K562 (cell line): ENCODE measurements around the gene SOS2. TPM values are rescaled to one million over a fixed set of nuclear protein-coding genes. Genes with fewer than 3 reads are reported as not detected.

Source experiments
- ATAC-seq: fragments of 200-7000 bp; cut with Tn5 transposase; 3 replicates; pipeline ENCODE4 v1.9.1; 2020; ENCODE audit warnings: moderate library complexity
- BruUV-seq: library from RNA; stranded (reverse); fragments of 400-500 nt; replicated peaks from 2 replicates; lab custom pipeline; 2021; lab: Mats Ljungman, UMichigan
- CTCF ChIA-PET: fragments of 300-600 bp; formaldehyde crosslinking; extraction: SDS; loops from one replicate; lab custom pipeline; 2021; ENCODE audit warnings: low intra/inter-chr PET ratio; lab: Yijun Ruan, JAX
- POLR2A ChIA-PET: fragments of 300-600, 350-650 bp; sonication (Branson Sonifier 250); formaldehyde crosslinking; extraction: SDS; loops from one replicate; lab custom pipeline; 2021; ENCODE audit warnings: antibody characterized with exemption, inconsistent platforms; lab: Yijun Ruan, JAX
- DNase-seq, 4 experiments: peaks; one replicate each; pipeline versions ENCODE4 v3.0.0 to v3.0.0-alpha.2; 2011 to 2018; ENCODE audit warnings: low spot score in 3 of 4, mixed read lengths in 3 of 4; ENCODE audit errors: extremely low read depth in 1 of 4
- FAIRE-seq: peaks from 2 replicates; lab custom pipeline; 2011; peaks lifted over from hg19 to GRCh38; lab: Jason Lieb, UNC
- H2AFZ ChIP-seq: 2 replicates; pipeline ENCODE4 v1.6.0; 2011; ENCODE audit warnings: low read depth, low read length, control low read depth, inconsistent platforms
- H3K27ac ChIP-seq: fragments of 200-600 bp; 3 replicates; pipeline ENCODE4 v1.8.0; 2011; ENCODE audit warnings: low read depth, mild to moderate bottlenecking, control low read depth, inconsistent platforms, low read length, moderate library complexity, mixed read lengths; ENCODE audit errors: extremely low read depth
- H3K27me3 ChIP-seq, 2 experiments: fragments of 300-600 bp in 1 of 2; 2 replicates in 1 of 2; 3 replicates in 1 of 2; pipeline versions ENCODE4 v1.6.0 to v1.8.0; 2011; ENCODE audit warnings: inconsistent platforms in 2 of 2, low read length in 2 of 2, mild to moderate bottlenecking in 1 of 2, mixed read lengths in 1 of 2, moderate library complexity in 1 of 2; ENCODE audit not compliant: control insufficient read depth in 2 of 2, insufficient read depth in 2 of 2
- H3K36me3 ChIP-seq: fragments of 300-600 bp; 3 replicates; pipeline ENCODE4 v1.8.0; 2011; ENCODE audit warnings: mild to moderate bottlenecking, low read length, inconsistent platforms; ENCODE audit not compliant: control insufficient read depth, insufficient read depth
- H3K4me1 ChIP-seq, 2 experiments: fragments of 200-600 bp in 1 of 2; replicated peaks in 1 of 2; 2 replicates in 1 of 2; 3 replicates in 1 of 2; pipeline versions ENCODE4 v1.5.1 to v1.8.0; 2011; ENCODE audit warnings: inconsistent platforms in 2 of 2, low read length in 2 of 2, mild to moderate bottlenecking in 1 of 2, mixed read lengths in 1 of 2, moderate library complexity in 1 of 2; ENCODE audit not compliant: control insufficient read depth in 2 of 2, insufficient read depth in 2 of 2
- H3K4me2 ChIP-seq: 2 replicates; pipeline ENCODE4 v1.6.1; 2011; ENCODE audit warnings: low read length, control low read depth, inconsistent platforms, mixed read lengths; ENCODE audit not compliant: insufficient read depth
- H3K4me3 ChIP-seq: fragments of 200-600 bp; sonication (generic), shearing (Covaris generic); 2 replicates; pipeline ENCODE4 v1.5.1; 2016; ENCODE audit warnings: control low read depth, inconsistent platforms
- H3K79me2 ChIP-seq: fragments of 200-600 bp; 3 replicates; pipeline ENCODE4 v1.8.0; 2011; ENCODE audit warnings: low read length, inconsistent platforms; ENCODE audit not compliant: control insufficient read depth, insufficient read depth
- H3K9ac ChIP-seq, 2 experiments: 2 replicates each; pipeline versions ENCODE4 v1.6.0 to v1.6.1; 2011; ENCODE audit warnings: low read depth in 2 of 2, low read length in 2 of 2, control low read depth in 1 of 2, inconsistent platforms in 1 of 2, mild to moderate bottlenecking in 1 of 2, mixed read lengths in 1 of 2; ENCODE audit not compliant: insufficient read depth in 1 of 2
- H3K9me1 ChIP-seq: one replicate; pipeline ENCODE4 v1.6.0; 2011; ENCODE audit warnings: inconsistent platforms, mild to moderate bottlenecking, low read length, moderate library complexity; ENCODE audit not compliant: control insufficient read depth, insufficient read depth
- H3K9me3 ChIP-seq: replicated peaks from 2 replicates; pipeline ENCODE4 v1.5.1; 2011; ENCODE audit warnings: low read depth, low read length, inconsistent platforms; ENCODE audit not compliant: control insufficient read depth, insufficient read depth
- H4K20me1 ChIP-seq: replicated peaks from 2 replicates; pipeline ENCODE4 v1.6.1; 2011; ENCODE audit warnings: low read length, inconsistent platforms, mixed read lengths; ENCODE audit not compliant: control insufficient read depth, insufficient read depth
- CBX8 ChIP-seq: fragments of 200-600 bp; sonication (generic); IDR thresholded peaks from 2 replicates; pipeline ENCODE4 v1.6.1; 2012; ENCODE audit warnings: borderline replicate concordance, mixed run types, low read depth, mild to moderate bottlenecking, moderate library complexity, mixed read lengths, low read length, control low read depth, inconsistent platforms; ENCODE audit not compliant: poor library complexity, severe bottlenecking; ENCODE audit errors: extremely low read depth
- ELF2 ChIP-seq: fragments of 250-450 bp; sonication (Bioruptor Pico); IDR thresholded peaks from 2 replicates; pipeline ENCODE4 v1.5.0; 2021; ENCODE audit warnings: mild to moderate bottlenecking
- ETV1 ChIP-seq: fragments of 450-650 bp; conservative IDR thresholded peaks from 2 replicates; pipeline ENCODE4 v1.6.1; 2016; ENCODE audit warnings: missing genetic modification characterization, control low read depth, low read depth, missing compliant biosample characterization
- GABPB1 ChIP-seq: sonication (generic); formaldehyde crosslinking; IDR thresholded peaks from 2 replicates; pipeline ENCODE4 v1.8.0; 2022; ENCODE audit warnings: mild to moderate bottlenecking, missing genetic modification reagents
- MYC ChIP-seq, 2 experiments: fragments of 250-450 bp in 1 of 2; sonication (Bioruptor Pico) in 1 of 2; IDR thresholded peaks; 2 replicates each; pipeline versions ENCODE4 v1.5.1 to v1.6.1; 2012 to 2021; ENCODE audit warnings: low read depth in 2 of 2, borderline replicate concordance in 1 of 2, improper control_type of control experiment in 1 of 2, low read length in 1 of 2, mild to moderate bottlenecking in 1 of 2, moderate library complexity in 1 of 2
- PML ChIP-seq: IDR thresholded peaks from 2 replicates; pipeline ENCODE4 v1.6.1; 2012; ENCODE audit warnings: low read length, inconsistent platforms
- RCOR1 ChIP-seq, 2 experiments: IDR thresholded peaks; 2 replicates each; pipeline ENCODE4 v1.6.1; 2012; ENCODE audit warnings: low read depth in 2 of 2, low read length in 2 of 2, borderline replicate concordance in 1 of 2, improper control_type of control experiment in 1 of 2
- ZNF175 ChIP-seq: fragments of 200-800 bp; sonication (Bioruptor generic); IDR thresholded peaks from 2 replicates; pipeline ENCODE4 v1.6.1; 2016; ENCODE audit warnings: low read depth, mild to moderate bottlenecking, missing genetic modification characterization, missing compliant biosample characterization
- ZNF184 ChIP-seq: sonication (generic); formaldehyde crosslinking; IDR thresholded peaks from 2 replicates; pipeline ENCODE4 v1.5.0; 2020; ENCODE audit warnings: missing genetic modification reagents
- ZNF551 ChIP-seq: fragments of 250-450 bp; sonication (Bioruptor Pico); IDR thresholded peaks from 2 replicates; pipeline ENCODE4 v1.5.0; 2021; ENCODE audit warnings: mild to moderate bottlenecking, moderate library complexity
- ZNF586 ChIP-seq: fragments of 450-650 bp; formaldehyde crosslinking; conservative IDR thresholded peaks from 2 replicates; pipeline ENCODE4 v1.4.0; 2020; ENCODE audit warnings: mild to moderate bottlenecking, moderate library complexity
- WGBS: fragments of 100-300 bp; shearing (Covaris generic); methylation state at CpG from one replicate; pipeline ENCODE4 v1.1.6; 2016; ENCODE audit warnings: low coverage, mixed read lengths; ENCODE audit not compliant: insufficient coverage; ENCODE audit errors: missing lambda C conversion rate; 5-methylcytosine and 5-hydroxymethylcytosine counted together
- in situ Hi-C: fragments of 300-500 bp; cut with MboI; formaldehyde crosslinking; loops from 4 replicates; pipeline ENCODE4 v1.15.0; 2018; ENCODE audit warnings: inconsistent platforms, mixed read lengths
- intact Hi-C: fragments of 100-400 bp; cut with micrococcal nuclease; formaldehyde crosslinking; loops from 2 replicates; pipeline ENCODE4 v1.14.2; 2022
- polyA plus RNA-seq, 8 experiments: library from polyadenylated mRNA; depleted of rRNA in 4 of 8; stranded (reverse) in 5 of 8; unstranded in 3 of 8; fragments of >200 nt; fragmentation: Nextera tagmentation in 2 of 8; fragmentation: Illumina TruSeq in 1 of 8; extraction: Ambion mirVana in 2 of 8; extraction: Trizol in 1 of 8; gene quantifications; 2 replicates each; pipeline versions ENCODE4 v1.2.1 to v1.2.3, GENCODE V29; 2011 to 2014; ENCODE audit warnings: inconsistent platforms in 1 of 8, missing spikeins in 1 of 8
- total RNA-seq, 7 experiments: library from RNA; depleted of rRNA in 6 of 7; stranded (reverse); fragments of >200 nt in 6 of 7; fragmentation: Illumina TruSeq in 2 of 7; extraction: Trizol in 2 of 7; gene quantifications; 2 replicates each; pipeline versions ENCODE4 v1.2.1 to v1.2.3, GENCODE V29; 2011 to 2021; ENCODE audit warnings: low replicate concordance in 1 of 7
- TF ChIP-seq, protein P1 (sequence below): sonication (generic); formaldehyde crosslinking; IDR thresholded peaks from 2 replicates; pipeline ENCODE4 v1.8.0; 2022; ENCODE audit warnings: mild to moderate bottlenecking, missing genetic modification reagents

The SOS2 gene
- total and polyA plus RNA-seq, 9 of the 15 experiments (the other 6 are each of a cell fraction or from before 2014, with no cell fraction given) = 2.2 to 13.1 (median 10.5) TPM

DNA sequence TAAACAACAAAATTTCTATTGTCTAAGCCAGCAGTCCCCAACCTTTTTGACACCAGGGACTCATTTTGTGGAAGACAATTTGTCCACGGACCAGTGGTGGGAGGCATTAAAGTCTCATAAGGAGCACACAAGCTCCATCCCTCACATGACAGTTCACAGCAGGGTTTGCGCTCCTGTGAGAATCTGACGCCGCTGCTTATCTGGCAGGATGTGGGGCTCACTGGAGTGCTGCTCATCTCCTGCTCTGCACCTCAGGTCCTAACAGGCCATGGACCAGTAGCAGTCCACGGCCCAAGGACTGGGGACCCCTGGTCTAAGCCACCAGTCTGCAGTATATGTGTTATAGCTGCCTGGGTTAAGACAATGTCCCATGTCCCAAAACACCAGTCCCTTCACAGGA, 142.2 kb downstream of the SOS2 start:
- no peaks in the 10 kb centered on the region for H4K20me1 ChIP-seq
- H3K4me2 ChIP-seq = no peak overlapping the region
- DNase-seq (peak in 1 of 4 experiments; percentile 26), FAIRE-seq (no peak), ATAC-seq (peak; percentile 21; the same call in 2 of the 3 replicates)
- H3K27ac ChIP-seq = no peak overlapping the region
- CTCF ChIA-PET = no interaction called here
- no peaks in the 10 kb centered on the region for H3K27me3 ChIP-seq
- WGBS = 29% methylated on average over 4 of the region's 5 CpGs
- peaks cover 0 to 21% of the 10 kb centered on the region in 2 experiments; a peak in 3 of 5 replicates for H3K4me1 ChIP-seq
- H3K9ac ChIP-seq = no peak overlapping the region
- no peak overlapping the region for H2AFZ ChIP-seq
- no peak overlapping the region for H3K4me3 ChIP-seq
- POLR2A ChIA-PET = no interaction called here
- intact Hi-C loops = no loop called here
- no peaks in the 10 kb centered on the region for H3K79me2 ChIP-seq
- no peaks in the 10 kb centered on the region for H3K9me1 ChIP-seq
- TF ChIP-seq GABPB1 (CRISPR knock-in tag) (no peak), ZNF551 (no peak), MYC (IDR thresholded peaks at IDR 0.05; ENCODE audit: low read depth, low read length) (no peak), MYC (CRISPR knock-in tag; IDR thresholded peaks at IDR 0.05; ENCODE audit: borderline replicate concordance, low read depth) (no peak), PML (no peak), ZNF586 (CRISPR knock-in tag) (no peak), CBX8 (no peak), RCOR1 (IDR thresholded peaks at IDR 0.05; ENCODE audit: borderline replicate concordance in 1 of 2, low read depth in 2 of 2, low read length in 2 of 2) (0 out of 4 replicates have a peak, but pooled peaks of 1 of the 2 experiments have one; percentile 14), ETV1 (tag) (peak; percentile 28; the same call in 1 of the 2 replicates), ZNF175 (CRISPR knock-in tag) (no peak), ZNF184 (CRISPR knock-in tag) (no peak), ELF2 (CRISPR knock-in tag) (no peak)
- TF ChIP-seq, protein P1, sequence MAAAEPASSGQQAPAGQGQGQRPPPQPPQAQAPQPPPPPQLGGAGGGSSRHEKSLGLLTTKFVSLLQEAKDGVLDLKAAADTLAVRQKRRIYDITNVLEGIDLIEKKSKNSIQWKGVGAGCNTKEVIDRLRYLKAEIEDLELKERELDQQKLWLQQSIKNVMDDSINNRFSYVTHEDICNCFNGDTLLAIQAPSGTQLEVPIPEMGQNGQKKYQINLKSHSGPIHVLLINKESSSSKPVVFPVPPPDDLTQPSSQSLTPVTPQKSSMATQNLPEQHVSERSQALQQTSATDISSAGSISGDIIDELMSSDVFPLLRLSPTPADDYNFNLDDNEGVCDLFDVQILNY (CRISPR knock-in tag) = no peak
- TF ChIP-seq, all 486 proteins: peak for 2
- in situ Hi-C loops = no loop called here
- Histone ChIP-seq H3K9me3 (no peaks in the 10 kb centered on the region), H3K36me3 (no peaks in the 10 kb centered on the region)
- no TSS peak for BruUV-seq
